GM12878 (cell line): ENCODE data around the gene AGAP1. TPM values are rescaled to one million over a fixed set of nuclear protein-coding genes. Genes with fewer than 3 reads are reported as not detected.

Experiments
- ATAC-seq: fragments of 200-7000 bp; cut with Tn5 transposase; 3 replicates; pipeline ENCODE4 v1.9.1; 2020; ENCODE audit warnings: mild to moderate bottlenecking, moderate library complexity
- BruUV-seq: library from RNA; stranded (reverse); fragments of 400-500 nt; replicated peaks from 2 replicates; lab custom pipeline; 2021; lab: Mats Ljungman, UMichigan
- CTCF ChIA-PET: fragments of 300-600 bp; sonication (Branson Sonifier 250); formaldehyde crosslinking; extraction: SDS; loops from one replicate; lab custom pipeline; 2021; ENCODE audit warnings: inconsistent platforms; lab: Yijun Ruan, JAX
- POLR2A ChIA-PET: fragments of 350-600 bp; formaldehyde crosslinking; extraction: SDS; loops from one replicate; lab custom pipeline; 2021; ENCODE audit warnings: inconsistent platforms; lab: Charles Lee
- RAD21 ChIA-PET: fragments of 300-600 bp; sonication (Branson Sonifier 250); formaldehyde crosslinking; loops from one replicate; lab custom pipeline; 2023; ENCODE audit warnings: antibody characterized with exemption; ENCODE audit not compliant: unreplicated experiment; lab: Charles Lee
- SMC1A ChIA-PET: fragments of 300-600 bp; sonication (Branson Sonifier 250); formaldehyde crosslinking; loops from one replicate; lab custom pipeline; 2023; ENCODE audit not compliant: unreplicated experiment, uncharacterized antibody; lab: Charles Lee
- DNase-seq: peaks from one replicate; pipeline ENCODE4 v3.0.0-alpha.2; 2011; ENCODE audit warnings: low read depth, low spot score
- FAIRE-seq: peaks from 3 replicates; lab custom pipeline; 2011; peaks lifted over from hg19 to GRCh38; lab: Jason Lieb, UNC
- H2AFZ ChIP-seq: 2 replicates; pipeline ENCODE4 v1.6.0; 2011; ENCODE audit warnings: low read depth, low read length, control low read depth; ENCODE audit not compliant: control insufficient read depth
- H3K27ac ChIP-seq: 2 replicates; pipeline ENCODE4 v1.5.1; 2011; ENCODE audit warnings: control low read depth; ENCODE audit not compliant: control insufficient read depth, insufficient read depth
- H3K27me3 ChIP-seq, 2 experiments: replicated peaks in 1 of 2; 2 replicates each; pipeline versions ENCODE4 v1.6.0 to v1.6.1; 2011; ENCODE audit warnings: low read length in 1 of 2; ENCODE audit not compliant: control insufficient read depth in 2 of 2, insufficient read depth in 2 of 2
- H3K36me3 ChIP-seq, 2 experiments: 2 replicates each; pipeline ENCODE4 v1.5.1; 2011; ENCODE audit warnings: low read length in 1 of 2; ENCODE audit not compliant: control insufficient read depth in 2 of 2, insufficient read depth in 2 of 2
- H3K4me1 ChIP-seq: 2 replicates; pipeline ENCODE4 v1.6.1; 2011; ENCODE audit warnings: mild to moderate bottlenecking, low read length, moderate library complexity, mixed read lengths; ENCODE audit not compliant: control insufficient read depth, insufficient read depth
- H3K4me2 ChIP-seq: 2 replicates; pipeline ENCODE4 v1.6.0; 2011; ENCODE audit warnings: control low read depth; ENCODE audit not compliant: control insufficient read depth, insufficient read depth
- H3K4me3 ChIP-seq: fragments of 200-600 bp; sonication (generic); 2 replicates; pipeline ENCODE4 v1.5.1; 2016
- H3K79me2 ChIP-seq: 2 replicates; pipeline ENCODE4 v1.6.0; 2011; ENCODE audit warnings: low read length; ENCODE audit not compliant: control insufficient read depth, insufficient read depth
- H3K9ac ChIP-seq: 2 replicates; pipeline ENCODE4 v1.8.0; 2011; ENCODE audit warnings: low read length, control low read depth, mixed read lengths; ENCODE audit not compliant: control insufficient read depth, insufficient read depth
- H3K9me3 ChIP-seq: replicated peaks from 3 replicates; pipeline ENCODE4 v1.5.1; 2011; ENCODE audit warnings: mild to moderate bottlenecking, low read length; ENCODE audit not compliant: control insufficient read depth, insufficient read depth
- H4K20me1 ChIP-seq: 2 replicates; pipeline ENCODE4 v1.6.0; 2011; ENCODE audit not compliant: control insufficient read depth, insufficient read depth
- ASH2L ChIP-seq: fragments of 300-600, 200-600 bp; sonication (generic); IDR thresholded peaks from 2 replicates; pipeline ENCODE4 v1.6.1; 2017; ENCODE audit warnings: low read depth, mild to moderate bottlenecking, borderline replicate concordance
- BCL11A ChIP-seq: IDR thresholded peaks from 2 replicates; pipeline ENCODE4 v1.6.1; 2011; ENCODE audit warnings: low read depth, low read length
- BCL3 ChIP-seq: IDR thresholded peaks from 2 replicates; pipeline ENCODE4 v1.6.1; 2011; ENCODE audit warnings: borderline replicate concordance, low read depth, mild to moderate bottlenecking, moderate library complexity, low read length; ENCODE audit not compliant: insufficient read depth, poor library complexity, severe bottlenecking
- BHLHE40 ChIP-seq, 2 experiments: fragments of 450-650 bp in 1 of 2; IDR thresholded peaks; 2 replicates each; pipeline ENCODE4 v1.6.1; 2011 to 2017; ENCODE audit warnings: low read depth in 2 of 2, borderline replicate concordance in 1 of 2, improper control_type of control experiment in 1 of 2, low read length in 1 of 2, mild to moderate bottlenecking in 1 of 2
- CEBPB ChIP-seq, 2 experiments: fragments of 150-350 bp in 1 of 2; IDR thresholded peaks; 2 replicates each; pipeline ENCODE4 v1.6.1; 2012 to 2014; ENCODE audit warnings: low read depth in 2 of 2, low read length in 2 of 2, borderline replicate concordance in 1 of 2, inconsistent platforms in 1 of 2
- DPF2 ChIP-seq: fragments of 450-650 bp; IDR thresholded peaks from 2 replicates; pipeline ENCODE4 v1.6.1; 2017; ENCODE audit warnings: mild to moderate bottlenecking
- JUND ChIP-seq: IDR thresholded peaks from 2 replicates; pipeline ENCODE4 v1.6.1; 2012; ENCODE audit warnings: low read depth, mild to moderate bottlenecking, low read length, improper control_type of control experiment, moderate library complexity
- NR2C1 ChIP-seq: fragments of 450-650 bp; IDR thresholded peaks from 2 replicates; pipeline ENCODE4 v1.6.1; 2017; ENCODE audit warnings: antibody characterized with exemption, mild to moderate bottlenecking, moderate library complexity
- RAD21 ChIP-seq: IDR thresholded peaks from 2 replicates; pipeline ENCODE4 v1.6.1; 2011; ENCODE audit warnings: mild to moderate bottlenecking, low read depth, low read length, moderate library complexity; ENCODE audit not compliant: insufficient read depth
- RELB ChIP-seq: fragments of 450-650 bp; IDR thresholded peaks from 2 replicates; pipeline ENCODE4 v1.6.1; 2017; ENCODE audit warnings: low read depth, mild to moderate bottlenecking, moderate library complexity
- TBL1XR1 ChIP-seq: IDR thresholded peaks from 2 replicates; pipeline ENCODE4 v1.6.1; 2012; ENCODE audit warnings: low read depth, low read length, improper control_type of control experiment
- ZBTB33 ChIP-seq: fragments of 450-650 bp; IDR thresholded peaks from 2 replicates; pipeline ENCODE4 v1.6.1; 2017; ENCODE audit warnings: mild to moderate bottlenecking
- WGBS: methylation state at CpG from one replicate; pipeline ENCODE4 v1.1.6; 2016; ENCODE audit warnings: low lambda C conversion rate; ENCODE audit not compliant: insufficient replicate concordance, insufficient coverage; ENCODE audit errors: missing lambda C conversion rate; 5-methylcytosine and 5-hydroxymethylcytosine counted together
- in situ Hi-C: fragments of 300-500 bp; cut with MboI; formaldehyde crosslinking; loops from 9 replicates; pipeline ENCODE4 v1.14.3; 2018; ENCODE audit warnings: mixed read lengths
- intact Hi-C: fragments of 100-400 bp; cut with micrococcal nuclease; formaldehyde crosslinking; loops from one replicate; pipeline ENCODE4 v1.14.2; 2022; ENCODE audit not compliant: unreplicated experiment
- polyA plus RNA-seq, 11 experiments: library from polyadenylated mRNA; depleted of rRNA in 4 of 11; unstranded in 6 of 11; stranded (reverse) in 5 of 11; fragments of >200 nt; fragmentation: Nextera tagmentation in 4 of 11; fragmentation: Illumina TruSeq in 1 of 11; extraction: Ambion mirVana in 4 of 11; extraction: Trizol in 1 of 11; gene quantifications; 1 replicate in 1 of 11; 2 replicates in 10 of 11; pipeline versions ENCODE4 v1.2.1 to v1.2.3, GENCODE V29; 2011 to 2016; ENCODE audit warnings: inconsistent platforms in 2 of 11, missing spikeins in 2 of 11, low read depth in 1 of 11
- total RNA-seq, 4 experiments: library from RNA; depleted of rRNA in 3 of 4; stranded (reverse); fragments of >200 nt in 3 of 4; fragmentation: Illumina TruSeq in 1 of 4; extraction: Trizol in 1 of 4; gene quantifications; 2 replicates each; pipeline versions ENCODE4 v1.2.1 to v1.2.3, GENCODE V29; 2013 to 2021
- TF ChIP-seq, protein P1 (sequence below): fragments of 450-650 bp; IDR thresholded peaks from 2 replicates; pipeline ENCODE4 v1.6.1; 2017; ENCODE audit warnings: mild to moderate bottlenecking, moderate library complexity

AGAP1 gene
- total and polyA plus RNA-seq, 10 of the 15 experiments (the other 5 are each of a cell fraction or from before 2014, with no cell fraction given): 0.05 to 0.15 (median 0.06) TPM; not detected in 7

DNA sequence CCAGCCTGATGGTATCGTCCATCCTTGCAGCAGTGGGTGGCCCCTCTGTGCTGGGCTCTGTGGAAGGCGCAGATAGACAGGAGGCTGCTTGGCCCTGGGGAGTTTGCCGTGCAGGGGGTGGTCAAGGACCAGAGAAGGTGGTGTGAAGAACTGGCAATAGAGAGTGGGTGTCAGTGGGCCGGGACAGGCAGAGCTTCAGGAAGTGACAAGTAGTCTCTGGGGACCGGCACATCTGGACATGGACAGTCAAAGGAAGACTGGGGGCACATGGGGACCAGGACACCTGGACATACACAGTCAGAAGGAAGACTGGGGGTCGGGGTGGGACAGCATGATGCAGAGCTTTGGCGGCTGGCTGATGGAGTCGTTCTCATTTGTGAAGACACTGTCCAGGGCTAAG, 335.9 kb downstream of the AGAP1 start (continued):
- TF ChIP-seq, protein P1, sequence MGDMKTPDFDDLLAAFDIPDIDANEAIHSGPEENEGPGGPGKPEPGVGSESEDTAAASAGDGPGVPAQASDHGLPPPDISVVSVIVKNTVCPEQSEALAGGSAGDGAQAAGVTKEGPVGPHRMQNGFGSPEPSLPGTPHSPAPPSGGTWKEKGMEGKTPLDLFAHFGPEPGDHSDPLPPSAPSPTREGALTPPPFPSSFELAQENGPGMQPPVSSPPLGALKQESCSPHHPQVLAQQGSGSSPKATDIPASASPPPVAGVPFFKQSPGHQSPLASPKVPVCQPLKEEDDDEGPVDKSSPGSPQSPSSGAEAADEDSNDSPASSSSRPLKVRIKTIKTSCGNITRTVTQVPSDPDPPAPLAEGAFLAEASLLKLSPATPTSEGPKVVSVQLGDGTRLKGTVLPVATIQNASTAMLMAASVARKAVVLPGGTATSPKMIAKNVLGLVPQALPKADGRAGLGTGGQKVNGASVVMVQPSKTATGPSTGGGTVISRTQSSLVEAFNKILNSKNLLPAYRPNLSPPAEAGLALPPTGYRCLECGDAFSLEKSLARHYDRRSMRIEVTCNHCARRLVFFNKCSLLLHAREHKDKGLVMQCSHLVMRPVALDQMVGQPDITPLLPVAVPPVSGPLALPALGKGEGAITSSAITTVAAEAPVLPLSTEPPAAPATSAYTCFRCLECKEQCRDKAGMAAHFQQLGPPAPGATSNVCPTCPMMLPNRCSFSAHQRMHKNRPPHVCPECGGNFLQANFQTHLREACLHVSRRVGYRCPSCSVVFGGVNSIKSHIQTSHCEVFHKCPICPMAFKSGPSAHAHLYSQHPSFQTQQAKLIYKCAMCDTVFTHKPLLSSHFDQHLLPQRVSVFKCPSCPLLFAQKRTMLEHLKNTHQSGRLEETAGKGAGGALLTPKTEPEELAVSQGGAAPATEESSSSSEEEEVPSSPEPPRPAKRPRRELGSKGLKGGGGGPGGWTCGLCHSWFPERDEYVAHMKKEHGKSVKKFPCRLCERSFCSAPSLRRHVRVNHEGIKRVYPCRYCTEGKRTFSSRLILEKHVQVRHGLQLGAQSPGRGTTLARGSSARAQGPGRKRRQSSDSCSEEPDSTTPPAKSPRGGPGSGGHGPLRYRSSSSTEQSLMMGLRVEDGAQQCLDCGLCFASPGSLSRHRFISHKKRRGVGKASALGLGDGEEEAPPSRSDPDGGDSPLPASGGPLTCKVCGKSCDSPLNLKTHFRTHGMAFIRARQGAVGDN: no peak
- TF ChIP-seq ZBTB33: no peak
- TF ChIP-seq TBL1XR1: no peak

GRCh38 chr2:235831755-235832154, 337.9 kb downstream of the AGAP1 start:
- H3K27me3 ChIP-seq: no peaks in the 10 kb centered on the region
- no peaks in the 10 kb centered on the region for H3K36me3 ChIP-seq
- ChIA-PET POLR2A (no interaction called here), SMC1A (no interaction called here), RAD21 (no interaction called here), CTCF (interaction anchor here (1.2 kb wide), 1 partner anchor 66 kb away, joined by 4 read pairs; no protein-coding TSS in a partner anchor)
- no peak for ATAC-seq
- no peak overlapping the region for H3K4me2 ChIP-seq
- no peaks in the 10 kb centered on the region for H3K79me2 ChIP-seq
- no peaks in the 10 kb centered on the region for H3K9me3 ChIP-seq
- H3K4me3 ChIP-seq: no peak overlapping the region
- no peaks in the 10 kb centered on the region for H3K4me1 ChIP-seq
- in situ Hi-C loops (no loop called here), intact Hi-C loops (no loop called here)
- no peak overlapping the region for H2AFZ ChIP-seq
- H3K27ac ChIP-seq: no peak overlapping the region
- BruUV-seq: no TSS peak
- no peak for FAIRE-seq
- 0% methylated on average over 1 of the region's 1 CpG for WGBS
- no peak for DNase-seq
- H3K9ac ChIP-seq: no peak overlapping the region
- H4K20me1 ChIP-seq: no peaks in the 10 kb centered on the region
- no peak for TF ChIP-seq BHLHE40 (IDR thresholded peaks at IDR 0.05; ENCODE audit: borderline replicate concordance in 1 of 2, low read depth in 2 of 2, low read length in 1 of 2)
- TF ChIP-seq ASH2L: no peak
- no peak for TF ChIP-seq RELB
- no peak for TF ChIP-seq BCL3
- no peak for TF ChIP-seq DPF2
- TF ChIP-seq NR2C1: no peak
- no peak for TF ChIP-seq RAD21
- no peak for TF ChIP-seq JUND
- TF ChIP-seq CEBPB (IDR thresholded peaks at IDR 0.05; ENCODE audit: borderline replicate concordance in 1 of 2, low read depth in 2 of 2, low read length in 2 of 2): no peak
- no peak for TF ChIP-seq BCL11A
